Measurements from ENCODE around the gene ZCCHC14. TPM values are rescaled to one million over a fixed set of nuclear protein-coding genes. Genes with fewer than 3 reads are reported as not detected.

The ZCCHC14 gene
- total and polyA plus RNA-seq, 2 of the 13 experiments (the other 11 are each of a cell fraction or from before 2014, with no cell fraction given): 12.4 to 12.5 TPM

DNA sequence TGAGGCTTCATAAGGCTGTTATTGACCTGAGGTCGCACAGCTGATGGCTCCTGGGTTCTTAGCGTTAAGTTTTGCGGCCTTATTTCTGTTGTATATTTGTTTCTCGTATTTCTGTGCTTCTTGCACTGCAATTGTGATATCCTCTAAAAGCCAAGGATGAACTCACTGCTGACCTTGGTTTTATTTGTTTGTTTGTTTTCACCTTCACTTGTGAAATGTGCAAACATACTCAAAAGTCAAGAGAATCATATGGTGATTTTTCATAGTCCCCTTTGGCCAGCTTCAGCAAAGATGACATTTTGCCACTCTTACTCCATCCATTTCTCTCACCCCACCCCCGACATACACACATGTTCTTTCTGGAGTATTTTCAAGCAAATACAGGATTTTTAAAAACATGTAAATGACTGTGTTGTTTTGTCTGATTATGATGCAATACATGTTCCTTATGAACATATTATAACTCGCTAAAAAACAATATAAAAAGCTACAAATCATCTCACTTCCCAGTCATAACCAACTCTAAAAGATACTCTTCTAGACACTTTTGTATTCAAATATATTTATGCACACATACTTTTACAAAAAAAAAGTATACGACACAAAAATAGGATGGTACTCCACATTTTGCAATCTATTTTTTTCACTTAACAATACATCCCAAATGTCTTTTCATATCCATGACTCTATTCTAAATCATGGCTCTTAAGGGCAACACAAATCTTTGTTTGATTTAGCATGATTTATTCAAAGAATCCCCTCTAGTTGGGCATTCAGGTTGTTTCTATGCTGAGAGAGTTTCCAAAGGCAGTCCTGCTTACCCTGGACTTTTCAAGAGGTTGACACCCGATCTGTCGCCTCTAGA lies 5.7 kb upstream of the ZCCHC14 start (continued):
- peak; percentile 80 for TF ChIP-seq FOXA3 (CRISPR knock-in tag; IDR thresholded peaks at IDR 0.05)
- peak; percentile 44 for TF ChIP-seq CEBPG (CRISPR knock-in tag; IDR thresholded peaks at IDR 0.05)
- no peak for TF ChIP-seq SNAPC2 (CRISPR knock-in tag; IDR thresholded peaks at IDR 0.05)
- TF ChIP-seq EP300 (IDR thresholded peaks at IDR 0.05; ENCODE audit: low read depth in 2 of 2, low read length in 2 of 2): peak in 1 of 2 experiments; percentile 18; a peak in 1 of 4 replicates
- no peak for TF ChIP-seq EP300 (CRISPR knock-in tag; IDR thresholded peaks at IDR 0.05; ENCODE audit: borderline replicate concordance)
- TF ChIP-seq MIXL1 (CRISPR knock-in tag; IDR thresholded peaks at IDR 0.05): peak; percentile 35; the same call in 1 of the 2 replicates
- peak; percentile 21; the same call in 1 of the 2 replicates for TF ChIP-seq KAT8 (CRISPR knock-in tag; IDR thresholded peaks at IDR 0.05)
- no peak for TF ChIP-seq TBX2 (CRISPR knock-in tag; IDR thresholded peaks at IDR 0.05; ENCODE audit: borderline replicate concordance)
- TF ChIP-seq HDAC2 (CRISPR knock-in tag; IDR thresholded peaks at IDR 0.05): peak; percentile 46; the same call in 1 of the 2 replicates
- peak; percentile 60 for TF ChIP-seq SAP130 (CRISPR knock-in tag; IDR thresholded peaks at IDR 0.05; ENCODE audit: low read depth)
- TF ChIP-seq, protein P1, sequence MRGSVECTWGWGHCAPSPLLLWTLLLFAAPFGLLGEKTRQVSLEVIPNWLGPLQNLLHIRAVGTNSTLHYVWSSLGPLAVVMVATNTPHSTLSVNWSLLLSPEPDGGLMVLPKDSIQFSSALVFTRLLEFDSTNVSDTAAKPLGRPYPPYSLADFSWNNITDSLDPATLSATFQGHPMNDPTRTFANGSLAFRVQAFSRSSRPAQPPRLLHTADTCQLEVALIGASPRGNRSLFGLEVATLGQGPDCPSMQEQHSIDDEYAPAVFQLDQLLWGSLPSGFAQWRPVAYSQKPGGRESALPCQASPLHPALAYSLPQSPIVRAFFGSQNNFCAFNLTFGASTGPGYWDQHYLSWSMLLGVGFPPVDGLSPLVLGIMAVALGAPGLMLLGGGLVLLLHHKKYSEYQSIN (CRISPR knock-in tag; IDR thresholded peaks at IDR 0.05; ENCODE audit: borderline replicate concordance): no peak
- no peak for TF ChIP-seq ZNF224 (CRISPR knock-in tag; IDR thresholded peaks at IDR 0.05)
- TF ChIP-seq, protein P2, sequence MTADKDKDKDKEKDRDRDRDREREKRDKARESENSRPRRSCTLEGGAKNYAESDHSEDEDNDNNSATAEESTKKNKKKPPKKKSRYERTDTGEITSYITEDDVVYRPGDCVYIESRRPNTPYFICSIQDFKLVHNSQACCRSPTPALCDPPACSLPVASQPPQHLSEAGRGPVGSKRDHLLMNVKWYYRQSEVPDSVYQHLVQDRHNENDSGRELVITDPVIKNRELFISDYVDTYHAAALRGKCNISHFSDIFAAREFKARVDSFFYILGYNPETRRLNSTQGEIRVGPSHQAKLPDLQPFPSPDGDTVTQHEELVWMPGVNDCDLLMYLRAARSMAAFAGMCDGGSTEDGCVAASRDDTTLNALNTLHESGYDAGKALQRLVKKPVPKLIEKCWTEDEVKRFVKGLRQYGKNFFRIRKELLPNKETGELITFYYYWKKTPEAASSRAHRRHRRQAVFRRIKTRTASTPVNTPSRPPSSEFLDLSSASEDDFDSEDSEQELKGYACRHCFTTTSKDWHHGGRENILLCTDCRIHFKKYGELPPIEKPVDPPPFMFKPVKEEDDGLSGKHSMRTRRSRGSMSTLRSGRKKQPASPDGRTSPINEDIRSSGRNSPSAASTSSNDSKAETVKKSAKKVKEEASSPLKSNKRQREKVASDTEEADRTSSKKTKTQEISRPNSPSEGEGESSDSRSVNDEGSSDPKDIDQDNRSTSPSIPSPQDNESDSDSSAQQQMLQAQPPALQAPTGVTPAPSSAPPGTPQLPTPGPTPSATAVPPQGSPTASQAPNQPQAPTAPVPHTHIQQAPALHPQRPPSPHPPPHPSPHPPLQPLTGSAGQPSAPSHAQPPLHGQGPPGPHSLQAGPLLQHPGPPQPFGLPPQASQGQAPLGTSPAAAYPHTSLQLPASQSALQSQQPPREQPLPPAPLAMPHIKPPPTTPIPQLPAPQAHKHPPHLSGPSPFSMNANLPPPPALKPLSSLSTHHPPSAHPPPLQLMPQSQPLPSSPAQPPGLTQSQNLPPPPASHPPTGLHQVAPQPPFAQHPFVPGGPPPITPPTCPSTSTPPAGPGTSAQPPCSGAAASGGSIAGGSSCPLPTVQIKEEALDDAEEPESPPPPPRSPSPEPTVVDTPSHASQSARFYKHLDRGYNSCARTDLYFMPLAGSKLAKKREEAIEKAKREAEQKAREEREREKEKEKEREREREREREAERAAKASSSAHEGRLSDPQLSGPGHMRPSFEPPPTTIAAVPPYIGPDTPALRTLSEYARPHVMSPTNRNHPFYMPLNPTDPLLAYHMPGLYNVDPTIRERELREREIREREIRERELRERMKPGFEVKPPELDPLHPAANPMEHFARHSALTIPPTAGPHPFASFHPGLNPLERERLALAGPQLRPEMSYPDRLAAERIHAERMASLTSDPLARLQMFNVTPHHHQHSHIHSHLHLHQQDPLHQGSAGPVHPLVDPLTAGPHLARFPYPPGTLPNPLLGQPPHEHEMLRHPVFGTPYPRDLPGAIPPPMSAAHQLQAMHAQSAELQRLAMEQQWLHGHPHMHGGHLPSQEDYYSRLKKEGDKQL (CRISPR knock-in tag; IDR thresholded peaks at IDR 0.05; ENCODE audit: low read depth): no peak
- TF ChIP-seq NFIC (IDR thresholded peaks at IDR 0.05; ENCODE audit: low read length): 0 out of 2 replicates have a peak, but pooled peaks have one; percentile 38
- TF ChIP-seq NR2C2 (CRISPR knock-in tag; IDR thresholded peaks at IDR 0.05; ENCODE audit: borderline replicate concordance): peak; percentile 30; the same call in 1 of the 2 replicates
- no peak for TF ChIP-seq ZBTB38 (CRISPR knock-in tag; IDR thresholded peaks at IDR 0.05)
- TF ChIP-seq, protein P3, sequence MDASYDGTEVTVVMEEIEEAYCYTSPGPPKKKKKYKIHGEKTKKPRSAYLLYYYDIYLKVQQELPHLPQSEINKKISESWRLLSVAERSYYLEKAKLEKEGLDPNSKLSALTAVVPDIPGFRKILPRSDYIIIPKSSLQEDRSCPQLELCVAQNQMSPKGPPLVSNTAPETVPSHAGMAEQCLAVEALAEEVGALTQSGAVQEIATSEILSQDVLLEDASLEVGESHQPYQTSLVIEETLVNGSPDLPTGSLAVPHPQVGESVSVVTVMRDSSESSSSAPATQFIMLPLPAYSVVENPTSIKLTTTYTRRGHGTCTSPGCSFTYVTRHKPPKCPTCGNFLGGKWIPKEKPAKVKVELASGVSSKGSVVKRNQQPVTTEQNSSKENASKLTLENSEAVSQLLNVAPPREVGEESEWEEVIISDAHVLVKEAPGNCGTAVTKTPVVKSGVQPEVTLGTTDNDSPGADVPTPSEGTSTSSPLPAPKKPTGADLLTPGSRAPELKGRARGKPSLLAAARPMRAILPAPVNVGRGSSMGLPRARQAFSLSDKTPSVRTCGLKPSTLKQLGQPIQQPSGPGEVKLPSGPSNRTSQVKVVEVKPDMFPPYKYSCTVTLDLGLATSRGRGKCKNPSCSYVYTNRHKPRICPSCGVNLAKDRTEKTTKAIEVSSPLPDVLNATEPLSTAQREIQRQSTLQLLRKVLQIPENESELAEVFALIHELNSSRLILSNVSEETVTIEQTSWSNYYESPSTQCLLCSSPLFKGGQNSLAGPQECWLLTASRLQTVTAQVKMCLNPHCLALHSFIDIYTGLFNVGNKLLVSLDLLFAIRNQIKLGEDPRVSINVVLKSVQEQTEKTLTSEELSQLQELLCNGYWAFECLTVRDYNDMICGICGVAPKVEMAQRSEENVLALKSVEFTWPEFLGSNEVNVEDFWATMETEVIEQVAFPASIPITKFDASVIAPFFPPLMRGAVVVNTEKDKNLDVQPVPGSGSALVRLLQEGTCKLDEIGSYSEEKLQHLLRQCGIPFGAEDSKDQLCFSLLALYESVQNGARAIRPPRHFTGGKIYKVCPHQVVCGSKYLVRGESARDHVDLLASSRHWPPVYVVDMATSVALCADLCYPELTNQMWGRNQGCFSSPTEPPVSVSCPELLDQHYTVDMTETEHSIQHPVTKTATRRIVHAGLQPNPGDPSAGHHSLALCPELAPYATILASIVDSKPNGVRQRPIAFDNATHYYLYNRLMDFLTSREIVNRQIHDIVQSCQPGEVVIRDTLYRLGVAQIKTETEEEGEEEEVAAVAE (CRISPR knock-in tag; IDR thresholded peaks at IDR 0.05; ENCODE audit: borderline replicate concordance): no peak
- TF ChIP-seq KDM6A (CRISPR knock-in tag; IDR thresholded peaks at IDR 0.05; ENCODE audit: low read depth): 0 out of 2 replicates have a peak, but pooled peaks have one; percentile 11
- TF ChIP-seq BCL6 (CRISPR knock-in tag; IDR thresholded peaks at IDR 0.05): peak; percentile 31; the same call in 1 of the 2 replicates

Measured in HepG2 (cell line).